Measurements from ENCODE around the gene CARD16.
"Not testable (repeated sequence)": the region's sequence is repeated elsewhere in the genome, so short reads cannot be mapped to it uniquely, and the experiment has no call there.

The CARD16 gene

GRCh38 chr11:105044557-105045524 is at the start of gene CARD16:
CARD16 (minus strand) TSS chr11:105045335; CDS start chr11:105045297, 38 bp downstream.
- peak in 1 of 2 donors; percentile 9 for DNase-seq (ENCODE audit: low read depth in 2 of 2)

GRCh38 chr11:105092256-105093239 is 47.4 kb upstream of the CARD16 start:
- DNase-seq (ENCODE audit: low read depth in 2 of 2): no peak

DNA sequence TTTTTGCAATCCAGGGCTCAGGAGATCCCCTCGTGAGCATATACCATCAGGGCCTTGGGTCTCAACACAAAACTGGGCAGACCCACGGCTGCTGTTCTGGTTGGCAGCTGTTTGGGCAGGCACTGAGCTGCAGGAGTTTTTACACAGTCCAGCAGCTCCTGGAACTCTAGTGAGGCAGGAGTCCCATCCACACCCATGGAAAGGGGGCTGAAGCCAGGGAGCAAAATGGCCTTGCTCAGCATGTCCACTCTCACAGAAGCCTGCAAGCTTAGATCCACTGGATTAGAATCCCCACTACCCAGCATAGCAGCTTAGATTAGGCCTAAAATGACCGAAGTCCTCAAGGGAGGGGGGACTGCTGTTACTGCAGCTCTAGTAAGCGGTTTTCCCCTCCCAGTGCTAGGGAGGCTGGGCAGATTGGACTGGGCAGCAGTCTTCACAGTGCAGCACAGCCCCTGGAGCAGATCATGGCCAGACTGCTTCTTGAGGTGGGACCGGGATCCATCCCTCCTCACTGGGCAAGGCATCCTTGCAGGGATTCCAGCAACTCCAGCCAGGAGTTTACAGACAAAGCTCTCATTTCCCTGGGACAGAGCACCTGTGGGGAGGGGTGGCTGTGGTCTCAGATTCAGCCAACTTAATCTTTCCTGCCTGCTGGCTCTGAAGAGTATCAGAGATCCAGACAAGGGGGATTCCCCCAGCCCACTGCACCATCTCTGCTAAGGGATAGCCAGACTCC is 36.4 kb upstream of the CARD16 start:
- no peak for DNase-seq (ENCODE audit: low read depth in 2 of 2)

GRCh38 chr11:105080171-105080906 is 35.2 kb upstream of the CARD16 start:
- not testable (repeated sequence) for DNase-seq (ENCODE audit: low read depth in 2 of 2)

DNA sequence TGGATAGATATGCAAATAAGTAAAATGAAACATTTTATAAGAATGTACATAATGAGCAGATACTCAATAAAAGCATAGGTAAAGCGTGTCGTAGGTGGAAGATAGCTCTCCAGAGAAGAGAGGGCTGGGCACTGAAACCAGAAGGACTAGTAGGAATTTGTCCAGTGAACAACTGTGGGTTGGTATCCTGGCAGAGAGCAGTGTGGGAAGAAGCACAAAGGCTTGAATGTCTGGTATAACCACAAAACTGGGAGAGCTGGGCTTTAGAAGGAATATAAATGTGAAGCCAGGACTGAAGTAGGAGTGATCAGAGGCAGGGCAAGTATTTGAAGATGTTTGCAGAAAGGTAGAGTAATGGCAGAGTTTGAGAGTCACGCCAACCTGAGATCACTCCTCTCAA is 33.1 kb upstream of the CARD16 start:
- DNase-seq (ENCODE audit: low read depth in 2 of 2): no peak

DNA sequence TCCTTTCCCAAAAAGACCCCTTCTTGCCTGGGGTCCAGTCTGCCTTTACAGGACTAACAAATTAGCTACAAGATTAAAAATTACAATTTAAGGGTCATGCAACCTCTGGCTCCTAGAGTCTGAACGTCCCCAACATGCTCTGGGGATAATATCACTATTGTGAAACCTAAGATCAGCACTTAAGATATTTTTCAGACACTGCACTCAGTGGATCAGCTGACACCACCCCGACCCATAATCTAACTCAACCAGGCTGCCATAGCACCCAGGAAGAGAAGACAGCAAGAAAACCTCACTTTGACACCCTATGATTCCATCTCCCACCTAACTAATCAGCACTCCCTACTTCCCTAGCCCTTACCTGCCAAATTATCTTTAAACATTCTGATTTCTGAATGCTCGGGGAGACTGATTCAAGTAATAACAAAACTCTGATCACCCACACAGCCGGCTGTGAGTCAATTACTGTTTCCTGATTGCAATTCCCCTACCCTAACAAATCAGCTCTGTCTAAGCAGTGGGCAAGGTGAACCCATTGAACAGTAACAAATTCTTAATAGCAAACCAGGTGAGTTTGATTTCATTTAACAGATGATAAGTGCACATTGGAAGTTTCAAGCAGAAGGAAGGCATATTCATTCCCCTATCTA is 32.1 kb upstream of the CARD16 start:
- not testable (repeated sequence) for DNase-seq (ENCODE audit: low read depth in 2 of 2)

- no peak for DNase-seq (ENCODE audit: low read depth in 2 of 2)
Measured at GRCh38 chr11:105074166-105074530, 29.0 kb upstream of the CARD16 start.

GRCh38 chr11:105073456-105074165 is 28.5 kb upstream of the CARD16 start:
- no peak for DNase-seq (ENCODE audit: low read depth in 2 of 2)

DNA sequence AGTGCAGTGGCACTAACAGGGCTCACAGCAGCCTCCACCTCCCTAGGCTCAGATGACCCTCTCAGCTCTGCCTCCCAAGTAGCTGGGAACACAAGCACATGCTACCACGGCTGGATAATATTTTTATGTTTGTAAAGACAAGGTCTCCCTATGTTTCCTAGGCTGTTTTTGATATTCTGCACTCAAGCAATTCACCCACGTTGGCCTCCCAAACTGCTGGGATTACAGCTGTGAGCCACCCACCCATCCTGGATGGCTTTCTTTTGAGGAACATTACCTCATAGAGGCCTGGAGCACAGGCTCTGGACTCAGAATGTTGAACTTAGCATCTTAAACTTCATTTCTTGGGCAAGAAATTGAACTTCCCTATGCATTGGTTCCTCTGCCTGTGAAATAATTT is 26.9 kb upstream of the CARD16 start:
- not testable (repeated sequence) for DNase-seq (ENCODE audit: low read depth in 2 of 2)

DNA sequence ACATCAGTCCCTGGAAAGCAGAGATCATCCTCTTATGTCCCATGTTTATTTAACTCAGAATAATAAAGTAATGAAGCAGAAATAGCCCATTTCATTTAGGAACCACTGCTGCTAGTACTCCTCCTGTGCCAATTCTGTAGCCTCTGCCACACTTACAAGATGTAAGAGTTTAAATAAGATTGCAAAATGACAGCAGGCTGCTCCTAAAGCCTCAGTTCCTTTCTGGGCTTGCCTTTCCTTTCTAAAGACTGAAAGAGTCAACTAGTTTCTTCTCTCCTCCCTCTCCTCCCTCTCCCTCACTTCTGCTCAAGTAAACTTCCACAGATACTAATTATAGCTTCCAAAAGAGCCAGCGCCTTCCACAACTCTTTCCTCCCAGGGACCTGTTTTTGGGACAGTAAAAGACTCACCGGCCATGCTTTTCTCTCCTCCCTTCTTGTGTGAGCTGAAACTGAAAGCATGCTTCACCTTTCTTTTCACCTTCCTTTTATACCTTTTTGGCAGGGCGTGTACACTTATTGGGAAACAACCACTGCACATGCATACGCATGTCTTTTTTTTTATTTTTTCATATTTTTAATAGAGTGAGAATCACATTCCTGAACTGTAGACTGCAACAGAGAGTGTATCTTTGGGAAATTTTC is 26.1 kb upstream of the CARD16 start:
- no peak for DNase-seq (ENCODE audit: low read depth in 2 of 2)

DNA sequence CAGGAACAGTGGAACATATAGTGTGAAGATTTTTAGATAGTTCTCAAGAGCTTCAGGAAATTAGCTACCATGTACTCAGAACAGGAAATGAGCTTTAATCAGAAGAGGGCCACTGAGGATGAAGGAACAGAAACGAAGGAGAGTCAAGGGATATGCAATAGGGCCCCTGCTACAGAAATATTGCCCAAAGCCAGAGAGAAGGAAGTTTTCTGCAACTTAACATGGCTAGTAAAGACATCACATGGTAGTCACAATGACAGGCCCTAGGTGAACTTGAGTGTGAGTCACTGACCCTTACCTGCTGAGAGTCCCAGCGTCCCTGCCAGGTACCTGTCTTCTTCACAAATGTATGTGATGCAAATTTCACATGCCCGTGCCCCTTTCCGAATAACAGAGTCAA is 25.2 kb upstream of the CARD16 start:
- DNase-seq (ENCODE audit: low read depth in 2 of 2): no peak

DNA sequence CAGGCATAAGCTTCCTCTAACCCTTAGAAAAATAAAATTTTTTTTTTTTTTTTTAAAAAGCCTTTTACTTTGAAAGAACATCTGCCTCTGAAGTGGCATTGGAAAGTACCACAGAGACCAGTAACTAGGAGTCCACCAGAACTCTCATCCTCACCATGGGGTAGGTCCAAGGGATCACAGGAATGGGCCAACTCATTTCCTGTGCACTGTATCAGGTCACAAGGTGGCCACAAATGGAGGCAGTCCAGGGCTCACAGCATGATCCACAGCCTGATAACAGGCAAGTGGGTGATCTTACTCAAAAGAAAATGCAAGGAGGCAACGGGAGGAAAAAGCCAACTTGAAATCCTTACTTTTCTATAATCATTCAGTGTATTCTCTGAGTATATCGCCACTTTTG is 24.6 kb upstream of the CARD16 start:
- not testable (repeated sequence) for DNase-seq (ENCODE audit: low read depth in 2 of 2)

DNA sequence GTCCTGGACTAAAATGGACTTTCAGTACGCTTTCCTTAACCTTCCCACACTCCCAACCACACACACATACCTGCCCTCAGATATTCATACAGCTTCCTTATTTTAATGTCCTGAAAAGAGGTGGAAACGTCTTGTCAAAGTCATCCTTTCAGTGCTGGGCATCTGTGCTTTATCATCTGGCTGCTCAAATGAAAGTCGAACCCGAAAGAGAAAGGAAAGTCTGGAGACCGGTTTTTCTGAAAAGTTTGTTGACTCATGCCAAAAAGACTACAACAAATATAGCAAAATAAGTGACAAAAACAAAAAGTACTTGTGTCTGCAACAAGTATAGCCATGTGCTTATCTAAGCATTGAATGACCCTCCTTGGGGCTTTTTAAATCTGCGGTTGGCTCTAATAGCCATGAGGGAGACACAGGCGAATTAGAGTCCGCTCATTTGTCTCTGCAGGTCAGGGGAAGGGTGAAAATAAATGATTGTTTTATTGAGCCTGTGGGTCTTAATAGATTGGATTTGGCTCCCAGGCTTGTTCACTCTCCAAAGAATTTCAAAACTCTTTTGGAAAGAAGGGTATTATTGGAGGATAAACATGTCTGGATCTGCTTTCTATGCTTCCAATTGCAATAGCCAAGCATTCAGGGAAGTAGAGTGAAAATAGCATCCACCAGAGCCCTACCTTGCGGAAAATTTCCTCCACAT is 18.3 kb upstream of the CARD16 start:
- not testable (repeated sequence) for DNase-seq (ENCODE audit: low read depth in 2 of 2)

- DNase-seq (ENCODE audit: low read depth in 2 of 2): no peak
Measured at GRCh38 chr11:105057432-105057831, 12.3 kb upstream of the CARD16 start.

DNA sequence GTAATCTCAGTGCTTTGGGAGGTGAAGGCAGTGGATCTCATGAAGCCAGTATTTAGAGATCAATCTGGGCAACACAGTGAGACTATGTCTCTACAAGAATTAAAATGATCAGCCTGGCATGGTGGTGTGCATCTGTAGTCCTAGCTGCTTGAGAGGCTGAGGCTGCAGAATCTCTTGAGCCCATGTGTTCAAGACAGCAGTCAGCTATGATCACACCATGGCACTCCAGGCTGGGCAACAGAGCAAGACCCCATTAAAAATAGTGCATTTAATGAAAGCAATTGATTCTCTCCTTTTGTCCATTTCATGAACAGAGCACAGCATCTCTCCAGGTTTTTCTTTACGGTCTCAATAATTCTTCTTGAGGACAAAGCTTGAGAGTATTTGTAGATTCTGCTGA is 11.3 kb upstream of the CARD16 start:
- DNase-seq (ENCODE audit: low read depth in 2 of 2): no peak

- DNase-seq (ENCODE audit: low read depth in 2 of 2): no peak
Measured at GRCh38 chr11:105054723-105055493, 9.8 kb upstream of the CARD16 start.

- no peak for DNase-seq (ENCODE audit: low read depth in 2 of 2)
Measured at GRCh38 chr11:105052487-105052886, 7.4 kb upstream of the CARD16 start.

GRCh38 chr11:105051559-105051958 is 6.4 kb upstream of the CARD16 start:
- no peak for DNase-seq (ENCODE audit: low read depth in 2 of 2)

All from activated CD4-positive, alpha-beta T cell treated with anti-CD3 and anti-CD28 coated beads for 24 hours (primary cell).